ENCODE results near the gene ZNF407. TPM values are rescaled to one million over a fixed set of nuclear protein-coding genes. Genes with fewer than 3 reads are reported as not detected.

The ZNF407 gene
- total RNA-seq, 1 donor from 2014 or later: 15.1 TPM

DNA sequence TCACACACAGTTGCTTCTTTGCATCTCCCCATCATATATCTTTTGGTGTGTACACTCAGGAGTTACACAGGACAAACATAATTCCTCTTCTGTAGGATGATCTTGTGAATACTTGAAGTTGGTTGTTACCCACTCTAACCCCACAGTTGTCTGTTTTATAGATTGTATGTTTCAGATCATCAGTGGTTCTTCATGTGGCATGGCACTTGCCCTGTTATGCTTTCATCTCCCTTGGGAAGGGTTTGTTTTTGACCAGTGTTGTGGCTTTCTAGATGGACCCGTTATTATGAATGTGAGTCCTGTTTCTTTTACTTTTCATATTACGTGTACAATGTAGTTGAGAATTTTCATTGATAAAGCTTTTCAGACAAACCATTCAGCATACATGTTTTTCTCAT lies 82.0 kb downstream of the ZNF407 start:
- H3K27me3 ChIP-seq (ENCODE audit: control insufficient read depth in 3 of 3, insufficient read depth in 3 of 3, low read length in 3 of 3): no peaks in the 10 kb centered on the region
- H3K4me1 ChIP-seq (ENCODE audit: control insufficient read depth in 3 of 3, insufficient read depth in 3 of 3, low read length in 3 of 3): no peaks in the 10 kb centered on the region
- no peak overlapping the region for H3K4me3 ChIP-seq (ENCODE audit: low read length in 3 of 3)
- no peak overlapping the region for H3K27ac ChIP-seq (ENCODE audit: low read depth, low read length)
- no peak overlapping the region for H3K9ac ChIP-seq (ENCODE audit: low read depth in 1 of 3, low read length in 3 of 3)
- H3K36me3 ChIP-seq (ENCODE audit: control insufficient read depth in 3 of 3, insufficient read depth in 3 of 3, low read length in 3 of 3): peaks cover 0 to 2% (median 0%) of the 10 kb centered on the region in 3 donors
- H3K9me3 ChIP-seq (ENCODE audit: control insufficient read depth in 3 of 3, low read length in 3 of 3): no peaks in the 10 kb centered on the region

- Histone ChIP-seq H3K9me3 (ENCODE audit: control insufficient read depth in 3 of 3, low read length in 3 of 3) (no peaks in the 10 kb centered on the region), H3K9ac (ENCODE audit: low read depth in 1 of 3, low read length in 3 of 3) (no peak overlapping the region), H3K27ac (ENCODE audit: low read depth, low read length) (no peak overlapping the region), H3K4me1 (ENCODE audit: control insufficient read depth in 3 of 3, insufficient read depth in 3 of 3, low read length in 3 of 3) (no peaks in the 10 kb centered on the region), H3K27me3 (ENCODE audit: control insufficient read depth in 3 of 3, insufficient read depth in 3 of 3, low read length in 3 of 3) (no peaks in the 10 kb centered on the region), H3K36me3 (ENCODE audit: control insufficient read depth in 3 of 3, insufficient read depth in 3 of 3, low read length in 3 of 3) (peaks cover 0 to 5% (median 3%) of the 10 kb centered on the region in 3 donors), H3K4me3 (ENCODE audit: low read length in 3 of 3) (no peak overlapping the region)
These were observed 84.7 kb downstream of the ZNF407 start for GRCh38 chr18:74682141-74682990.

DNA sequence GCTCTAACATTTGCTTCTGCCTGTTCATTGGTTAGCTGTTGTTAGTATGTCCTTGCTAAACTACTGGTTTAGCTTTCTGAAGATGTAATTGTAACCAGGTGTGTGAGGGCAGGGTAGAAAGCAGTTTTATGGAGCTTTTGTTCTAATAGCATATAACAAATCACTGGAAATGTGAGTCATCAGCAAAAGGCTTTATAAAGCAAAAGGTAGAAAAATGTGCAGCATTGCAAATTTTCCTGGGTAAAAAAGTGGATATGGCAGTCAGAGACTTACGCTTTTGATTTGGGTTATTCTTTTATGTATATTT lies 85.3 kb downstream of the ZNF407 start:
- no peak overlapping the region for H3K27ac ChIP-seq (ENCODE audit: low read depth, low read length)
- H3K27me3 ChIP-seq (ENCODE audit: control insufficient read depth in 3 of 3, insufficient read depth in 3 of 3, low read length in 3 of 3): no peaks in the 10 kb centered on the region
- peaks cover 0 to 5% (median 3%) of the 10 kb centered on the region in 3 donors for H3K36me3 ChIP-seq (ENCODE audit: control insufficient read depth in 3 of 3, insufficient read depth in 3 of 3, low read length in 3 of 3)
- no peaks in the 10 kb centered on the region for H3K9me3 ChIP-seq (ENCODE audit: control insufficient read depth in 3 of 3, low read length in 3 of 3)
- H3K9ac ChIP-seq (ENCODE audit: low read depth in 1 of 3, low read length in 3 of 3): no peak overlapping the region
- no peak overlapping the region for H3K4me3 ChIP-seq (ENCODE audit: low read length in 3 of 3)
- no peaks in the 10 kb centered on the region for H3K4me1 ChIP-seq (ENCODE audit: control insufficient read depth in 3 of 3, insufficient read depth in 3 of 3, low read length in 3 of 3)

DNA sequence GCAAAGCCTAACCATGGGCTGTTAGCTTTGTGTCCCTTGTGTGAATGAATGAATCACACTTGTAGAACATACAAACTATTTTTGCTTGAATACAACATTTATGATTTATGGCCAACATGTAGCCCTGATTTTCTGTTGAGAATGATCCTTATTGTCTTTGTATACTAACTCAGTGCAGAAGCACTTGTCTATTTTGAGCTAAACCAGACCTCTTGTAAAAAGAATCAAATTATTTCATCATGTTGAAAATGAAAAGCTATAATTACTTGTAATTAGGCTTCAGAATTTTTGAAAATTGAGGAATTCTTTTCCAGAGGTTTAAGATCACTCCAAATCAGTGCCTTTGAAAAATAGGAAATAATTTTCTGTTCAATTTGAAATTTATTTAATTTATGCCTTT lies 85.9 kb downstream of the ZNF407 start:
- Histone ChIP-seq H3K9me3 (ENCODE audit: control insufficient read depth in 3 of 3, low read length in 3 of 3) (no peaks in the 10 kb centered on the region), H3K4me3 (ENCODE audit: low read length in 3 of 3) (no peak overlapping the region), H3K4me1 (ENCODE audit: control insufficient read depth in 3 of 3, insufficient read depth in 3 of 3, low read length in 3 of 3) (no peaks in the 10 kb centered on the region), H3K9ac (ENCODE audit: low read depth in 1 of 3, low read length in 3 of 3) (no peak overlapping the region), H3K36me3 (ENCODE audit: control insufficient read depth in 3 of 3, insufficient read depth in 3 of 3, low read length in 3 of 3) (peaks cover 0 to 5% (median 3%) of the 10 kb centered on the region in 3 donors), H3K27me3 (ENCODE audit: control insufficient read depth in 3 of 3, insufficient read depth in 3 of 3, low read length in 3 of 3) (no peaks in the 10 kb centered on the region), H3K27ac (ENCODE audit: low read depth, low read length) (no peak overlapping the region)

GRCh38 chr18:74689251-74689650 lies 91.6 kb downstream of the ZNF407 start:
- Histone ChIP-seq H3K36me3 (ENCODE audit: control insufficient read depth in 3 of 3, insufficient read depth in 3 of 3, low read length in 3 of 3) (peaks cover 0 to 5% (median 3%) of the 10 kb centered on the region in 3 donors), H3K4me1 (ENCODE audit: control insufficient read depth in 3 of 3, insufficient read depth in 3 of 3, low read length in 3 of 3) (no peaks in the 10 kb centered on the region), H3K27ac (ENCODE audit: low read depth, low read length) (no peak overlapping the region), H3K27me3 (ENCODE audit: control insufficient read depth in 3 of 3, insufficient read depth in 3 of 3, low read length in 3 of 3) (no peaks in the 10 kb centered on the region), H3K9ac (ENCODE audit: low read depth in 1 of 3, low read length in 3 of 3) (no peak overlapping the region), H3K4me3 (ENCODE audit: low read length in 3 of 3) (no peak overlapping the region), H3K9me3 (ENCODE audit: control insufficient read depth in 3 of 3, low read length in 3 of 3) (no peaks in the 10 kb centered on the region)

- H3K9ac ChIP-seq (ENCODE audit: low read depth in 1 of 3, low read length in 3 of 3): no peak overlapping the region
- no peaks in the 10 kb centered on the region for H3K4me1 ChIP-seq (ENCODE audit: control insufficient read depth in 3 of 3, insufficient read depth in 3 of 3, low read length in 3 of 3)
- H3K27me3 ChIP-seq (ENCODE audit: control insufficient read depth in 3 of 3, insufficient read depth in 3 of 3, low read length in 3 of 3): no peaks in the 10 kb centered on the region
- no peak overlapping the region for H3K27ac ChIP-seq (ENCODE audit: low read depth, low read length)
- H3K9me3 ChIP-seq (ENCODE audit: control insufficient read depth in 3 of 3, low read length in 3 of 3): no peaks in the 10 kb centered on the region
- no peak overlapping the region for H3K4me3 ChIP-seq (ENCODE audit: low read length in 3 of 3)
- no peaks in the 10 kb centered on the region for H3K36me3 ChIP-seq (ENCODE audit: control insufficient read depth in 3 of 3, insufficient read depth in 3 of 3, low read length in 3 of 3)
These were observed 94.8 kb downstream of the ZNF407 start for GRCh38 chr18:74692367-74693013.

- no peak overlapping the region for H3K27ac ChIP-seq (ENCODE audit: low read depth, low read length)
- H3K4me3 ChIP-seq (ENCODE audit: low read length in 3 of 3): no peak overlapping the region
- no peaks in the 10 kb centered on the region for H3K4me1 ChIP-seq (ENCODE audit: control insufficient read depth in 3 of 3, insufficient read depth in 3 of 3, low read length in 3 of 3)
- H3K9ac ChIP-seq (ENCODE audit: low read depth in 1 of 3, low read length in 3 of 3): no peak overlapping the region
- no peaks in the 10 kb centered on the region for H3K36me3 ChIP-seq (ENCODE audit: control insufficient read depth in 3 of 3, insufficient read depth in 3 of 3, low read length in 3 of 3)
- no peaks in the 10 kb centered on the region for H3K9me3 ChIP-seq (ENCODE audit: control insufficient read depth in 3 of 3, low read length in 3 of 3)
- no peaks in the 10 kb centered on the region for H3K27me3 ChIP-seq (ENCODE audit: control insufficient read depth in 3 of 3, insufficient read depth in 3 of 3, low read length in 3 of 3)
These were observed 96.8 kb downstream of the ZNF407 start for GRCh38 chr18:74694436-74694835.

- no peaks in the 10 kb centered on the region for H3K36me3 ChIP-seq (ENCODE audit: control insufficient read depth in 3 of 3, insufficient read depth in 3 of 3, low read length in 3 of 3)
- no peak overlapping the region for H3K4me3 ChIP-seq (ENCODE audit: low read length in 3 of 3)
- H3K27ac ChIP-seq (ENCODE audit: low read depth, low read length): no peak overlapping the region
- H3K9ac ChIP-seq (ENCODE audit: low read depth in 1 of 3, low read length in 3 of 3): no peak overlapping the region
- no peaks in the 10 kb centered on the region for H3K27me3 ChIP-seq (ENCODE audit: control insufficient read depth in 3 of 3, insufficient read depth in 3 of 3, low read length in 3 of 3)
- no peaks in the 10 kb centered on the region for H3K4me1 ChIP-seq (ENCODE audit: control insufficient read depth in 3 of 3, insufficient read depth in 3 of 3, low read length in 3 of 3)
- no peaks in the 10 kb centered on the region for H3K9me3 ChIP-seq (ENCODE audit: control insufficient read depth in 3 of 3, low read length in 3 of 3)
These were observed 97.5 kb downstream of the ZNF407 start for GRCh38 chr18:74695170-74695569.

DNA sequence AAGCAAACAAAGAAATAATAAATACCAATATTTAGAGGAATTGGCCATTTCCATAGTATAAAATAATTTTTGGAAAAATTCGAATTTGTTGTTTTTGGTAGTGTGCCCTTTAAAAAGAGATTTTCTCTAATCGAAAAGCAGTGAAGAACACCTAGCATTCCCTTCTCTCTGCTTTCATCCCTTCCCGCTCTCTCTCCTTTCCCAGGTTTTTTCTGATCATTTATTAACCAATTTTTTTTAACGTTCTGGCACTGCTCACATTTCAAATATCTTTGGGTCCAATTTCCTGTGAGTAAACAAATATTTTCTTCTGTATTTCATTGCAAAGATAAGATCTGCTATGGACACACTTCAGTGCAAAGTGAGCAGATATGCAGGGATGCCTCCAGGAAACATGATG lies 101.2 kb downstream of the ZNF407 start:
- no peak overlapping the region for H3K9ac ChIP-seq (ENCODE audit: low read depth in 1 of 3, low read length in 3 of 3)
- no peak overlapping the region for H3K4me3 ChIP-seq (ENCODE audit: low read length in 3 of 3)

DNA sequence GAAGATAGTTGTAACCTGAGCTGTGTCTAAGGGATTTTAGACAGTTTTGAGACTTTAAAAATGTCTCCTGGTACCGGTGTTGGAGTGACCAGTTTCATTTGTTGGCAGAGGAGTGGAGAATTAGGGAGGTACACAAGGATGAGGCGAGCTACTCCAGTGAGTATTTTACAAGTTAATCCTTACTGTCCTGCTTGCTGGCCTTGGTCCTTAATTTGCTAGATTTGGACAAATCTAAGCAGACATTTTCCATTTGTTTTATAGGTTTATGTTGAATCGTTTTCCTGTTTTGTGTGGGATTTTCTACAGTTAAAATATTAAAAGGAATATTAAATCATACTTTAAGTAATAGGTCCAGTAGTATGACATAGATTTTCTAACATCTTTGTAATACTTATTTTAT lies 101.8 kb downstream of the ZNF407 start:
- no peaks in the 10 kb centered on the region for H3K4me1 ChIP-seq (ENCODE audit: control insufficient read depth in 3 of 3, insufficient read depth in 3 of 3, low read length in 3 of 3)
- no peaks in the 10 kb centered on the region for H3K27me3 ChIP-seq (ENCODE audit: control insufficient read depth in 3 of 3, insufficient read depth in 3 of 3, low read length in 3 of 3)
- H3K9ac ChIP-seq (ENCODE audit: low read depth in 1 of 3, low read length in 3 of 3): no peak overlapping the region
- H3K27ac ChIP-seq (ENCODE audit: low read depth, low read length): no peak overlapping the region
- H3K4me3 ChIP-seq (ENCODE audit: low read length in 3 of 3): no peak overlapping the region
- H3K36me3 ChIP-seq (ENCODE audit: control insufficient read depth in 3 of 3, insufficient read depth in 3 of 3, low read length in 3 of 3): peaks cover 0 to 2% (median 0%) of the 10 kb centered on the region in 3 donors
- no peaks in the 10 kb centered on the region for H3K9me3 ChIP-seq (ENCODE audit: control insufficient read depth in 3 of 3, low read length in 3 of 3)

More for the DNA sequence above, 101.2 kb downstream of the ZNF407 start:
- Histone ChIP-seq H3K4me1 (ENCODE audit: control insufficient read depth in 3 of 3, insufficient read depth in 3 of 3, low read length in 3 of 3) (no peaks in the 10 kb centered on the region), H3K36me3 (ENCODE audit: control insufficient read depth in 3 of 3, insufficient read depth in 3 of 3, low read length in 3 of 3) (peaks cover 0 to 2% (median 0%) of the 10 kb centered on the region in 3 donors), H3K9me3 (ENCODE audit: control insufficient read depth in 3 of 3, low read length in 3 of 3) (no peaks in the 10 kb centered on the region), H3K27me3 (ENCODE audit: control insufficient read depth in 3 of 3, insufficient read depth in 3 of 3, low read length in 3 of 3) (no peaks in the 10 kb centered on the region), H3K27ac (ENCODE audit: low read depth, low read length) (no peak overlapping the region)

Data from skeletal muscle tissue (tissue), 4 donors.